GM12878 (cell line): ENCODE data around the gene RNF41. TPM values are rescaled to one million over a fixed set of nuclear protein-coding genes. Genes with fewer than 3 reads are reported as not detected.
A peak's percentile ranks its signal among the peaks of the same experiment; 100 is the strongest.

ENCODE experiments used
- CBX5 ChIP-seq: sonication (generic); IDR thresholded peaks from 2 replicates; pipeline ENCODE4 v1.6.1; 2016; ENCODE audit warnings: low read depth, moderate library complexity, mild to moderate bottlenecking, inconsistent platforms
- CHD4 ChIP-seq: fragments of 200-600 bp; sonication (generic); IDR thresholded peaks from 2 replicates; pipeline ENCODE4 v1.6.1; 2016; ENCODE audit warnings: mild to moderate bottlenecking
- CREB1 ChIP-seq: IDR thresholded peaks from 2 replicates; pipeline ENCODE4 v1.6.1; 2012; ENCODE audit warnings: low read depth, mild to moderate bottlenecking, inconsistent platforms
- EED ChIP-seq: sonication (generic); IDR thresholded peaks from 2 replicates; pipeline ENCODE4 v1.6.1; 2016; ENCODE audit warnings: antibody characterized with exemption, low read depth
- ELK1 ChIP-seq: IDR thresholded peaks from 2 replicates; pipeline ENCODE4 v1.6.1; 2012; ENCODE audit warnings: low read depth, low read length, improper control_type of control experiment
- EZH2 ChIP-seq: IDR thresholded peaks from 2 replicates; pipeline ENCODE4 v1.6.1; 2012; ENCODE audit warnings: low read depth, mild to moderate bottlenecking, control low read depth, inconsistent platforms, low read length, borderline replicate concordance; ENCODE audit not compliant: control insufficient read depth
- MYC ChIP-seq: IDR thresholded peaks from 2 replicates; pipeline ENCODE4 v1.6.1; 2011; ENCODE audit warnings: mild to moderate bottlenecking, low read length, moderate library complexity, inconsistent platforms; ENCODE audit not compliant: insufficient read depth, insufficient replicate concordance, insufficient read length, severe bottlenecking
- PAX8 ChIP-seq: fragments of 450-650 bp; IDR thresholded peaks from 2 replicates; pipeline ENCODE4 v1.6.1; 2017; ENCODE audit warnings: mild to moderate bottlenecking, moderate library complexity
- POLR2AphosphoS2 ChIP-seq: IDR thresholded peaks from 2 replicates; pipeline ENCODE4 v1.6.1; 2011; ENCODE audit warnings: low read depth, mild to moderate bottlenecking, low read length, improper control_type of control experiment, moderate library complexity
- SIN3A ChIP-seq: IDR thresholded peaks from 2 replicates; pipeline ENCODE4 v1.6.1; 2012; ENCODE audit warnings: low read depth, low read length, improper control_type of control experiment
- SMAD1 ChIP-seq: fragments of 450-650 bp; IDR thresholded peaks from 2 replicates; pipeline ENCODE4 v1.6.1; 2018; ENCODE audit warnings: mild to moderate bottlenecking, low read depth; ENCODE audit not compliant: partially characterized antibody
- SMARCA5 ChIP-seq: fragments of 450-650 bp; IDR thresholded peaks from 2 replicates; pipeline ENCODE4 v1.6.1; 2017; ENCODE audit warnings: mild to moderate bottlenecking
- YBX1 ChIP-seq: fragments of 450-650 bp; IDR thresholded peaks from 2 replicates; pipeline ENCODE4 v1.6.1; 2016; ENCODE audit warnings: antibody characterized with exemption
- ZBTB40 ChIP-seq: fragments of 450-650 bp; IDR thresholded peaks from 2 replicates; pipeline ENCODE4 v1.6.1; 2016; ENCODE audit warnings: mild to moderate bottlenecking, moderate library complexity, borderline replicate concordance
- ZNF622 ChIP-seq: fragments of 450-650 bp; IDR thresholded peaks from 2 replicates; pipeline ENCODE4 v1.6.1; 2017; ENCODE audit warnings: mild to moderate bottlenecking, inconsistent platforms
- polyA plus RNA-seq, 11 experiments: library from polyadenylated mRNA; depleted of rRNA in 4 of 11; unstranded in 6 of 11; stranded (reverse) in 5 of 11; fragments of >200 nt; fragmentation: Nextera tagmentation in 4 of 11; fragmentation: Illumina TruSeq in 1 of 11; extraction: Ambion mirVana in 4 of 11; extraction: Trizol in 1 of 11; gene quantifications; 1 replicate in 1 of 11; 2 replicates in 10 of 11; pipeline versions ENCODE4 v1.2.1 to v1.2.3, GENCODE V29; 2011 to 2016; ENCODE audit warnings: inconsistent platforms in 2 of 11, missing spikeins in 2 of 11, low read depth in 1 of 11
- total RNA-seq, 4 experiments: library from RNA; depleted of rRNA in 3 of 4; stranded (reverse); fragments of >200 nt in 3 of 4; fragmentation: Illumina TruSeq in 1 of 4; extraction: Trizol in 1 of 4; gene quantifications; 2 replicates each; pipeline versions ENCODE4 v1.2.1 to v1.2.3, GENCODE V29; 2013 to 2021
- TF ChIP-seq, protein P1 (sequence below): fragments of 450-650 bp; IDR thresholded peaks from 2 replicates; pipeline ENCODE4 v1.6.1; 2017; ENCODE audit warnings: low read depth, mild to moderate bottlenecking, moderate library complexity
- TF ChIP-seq, protein P2 (sequence below): IDR thresholded peaks from 2 replicates; pipeline ENCODE4 v1.6.1; 2012; ENCODE audit warnings: improper control_type of control experiment, low read depth, low read length; ENCODE audit not compliant: insufficient replicate concordance

Gene RNF41
- total and polyA plus RNA-seq, 10 of the 15 experiments (the other 5 are each of a cell fraction or from before 2014, with no cell fraction given) = 11.1 to 47.8 (median 30.6) TPM

DNA sequence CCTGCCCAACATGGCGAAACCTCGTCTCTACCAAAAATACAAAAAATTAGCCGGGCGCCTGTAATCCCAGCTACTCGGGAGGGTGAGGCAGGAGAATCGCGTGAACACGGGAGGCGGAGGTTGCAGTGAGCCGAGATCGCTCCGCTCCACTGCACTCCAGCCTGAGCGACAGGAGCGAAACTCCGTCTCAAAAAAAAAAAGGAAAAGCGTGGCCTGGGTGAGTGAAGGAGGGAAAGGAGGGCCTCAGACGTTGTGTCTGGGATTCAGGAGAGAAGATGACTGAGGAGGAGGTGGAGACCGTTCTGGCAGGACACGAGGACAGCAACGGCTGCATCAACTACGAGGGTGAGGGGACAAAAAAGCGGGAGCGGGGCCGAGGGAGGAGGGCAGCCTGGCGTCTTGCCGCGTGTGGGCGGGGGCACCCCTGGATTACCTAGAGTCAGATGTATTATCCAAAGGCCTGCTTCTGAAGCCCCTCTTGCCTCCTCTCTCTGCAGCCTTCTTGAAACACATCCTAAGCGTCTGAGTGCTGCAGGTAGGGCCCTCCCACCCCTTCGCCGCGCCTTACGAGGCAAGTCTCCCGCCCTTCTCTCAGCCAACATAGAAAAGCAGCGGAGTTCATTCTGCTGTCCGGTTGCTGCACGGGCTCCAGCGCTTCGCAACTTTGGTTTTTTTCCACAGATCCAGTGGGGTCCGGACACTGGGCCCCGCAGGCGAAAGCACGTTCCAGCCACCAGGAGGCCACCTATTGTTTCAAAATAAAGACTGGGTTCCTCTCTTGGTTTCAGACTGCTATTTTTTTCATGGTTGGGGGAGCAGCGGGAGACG, 64.3 kb downstream of the RNF41 start (continued):
- TF ChIP-seq, protein P1, sequence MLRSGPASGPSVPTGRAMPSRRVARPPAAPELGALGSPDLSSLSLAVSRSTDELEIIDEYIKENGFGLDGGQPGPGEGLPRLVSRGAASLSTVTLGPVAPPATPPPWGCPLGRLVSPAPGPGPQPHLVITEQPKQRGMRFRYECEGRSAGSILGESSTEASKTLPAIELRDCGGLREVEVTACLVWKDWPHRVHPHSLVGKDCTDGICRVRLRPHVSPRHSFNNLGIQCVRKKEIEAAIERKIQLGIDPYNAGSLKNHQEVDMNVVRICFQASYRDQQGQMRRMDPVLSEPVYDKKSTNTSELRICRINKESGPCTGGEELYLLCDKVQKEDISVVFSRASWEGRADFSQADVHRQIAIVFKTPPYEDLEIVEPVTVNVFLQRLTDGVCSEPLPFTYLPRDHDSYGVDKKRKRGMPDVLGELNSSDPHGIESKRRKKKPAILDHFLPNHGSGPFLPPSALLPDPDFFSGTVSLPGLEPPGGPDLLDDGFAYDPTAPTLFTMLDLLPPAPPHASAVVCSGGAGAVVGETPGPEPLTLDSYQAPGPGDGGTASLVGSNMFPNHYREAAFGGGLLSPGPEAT = 0 out of 2 replicates have a peak, but pooled peaks have one; percentile 27
- no peak for TF ChIP-seq SMAD1
- no peak for TF ChIP-seq CHD4
- TF ChIP-seq ELK1 = no peak
- no peak for TF ChIP-seq POLR2AphosphoS2
- peak; percentile 29; the same call in 1 of the 2 replicates for TF ChIP-seq SMARCA5
- no peak for TF ChIP-seq PAX8
- TF ChIP-seq SIN3A = 0 out of 2 replicates have a peak, but pooled peaks have one; percentile 21
- peak; percentile 20; the same call in 1 of the 2 replicates for TF ChIP-seq EED
- no peak for TF ChIP-seq EZH2
- TF ChIP-seq ZBTB40 = no peak
- no peak for TF ChIP-seq CREB1
- TF ChIP-seq MYC = no peak
- TF ChIP-seq ZNF622 = no peak
- TF ChIP-seq, protein P2, sequence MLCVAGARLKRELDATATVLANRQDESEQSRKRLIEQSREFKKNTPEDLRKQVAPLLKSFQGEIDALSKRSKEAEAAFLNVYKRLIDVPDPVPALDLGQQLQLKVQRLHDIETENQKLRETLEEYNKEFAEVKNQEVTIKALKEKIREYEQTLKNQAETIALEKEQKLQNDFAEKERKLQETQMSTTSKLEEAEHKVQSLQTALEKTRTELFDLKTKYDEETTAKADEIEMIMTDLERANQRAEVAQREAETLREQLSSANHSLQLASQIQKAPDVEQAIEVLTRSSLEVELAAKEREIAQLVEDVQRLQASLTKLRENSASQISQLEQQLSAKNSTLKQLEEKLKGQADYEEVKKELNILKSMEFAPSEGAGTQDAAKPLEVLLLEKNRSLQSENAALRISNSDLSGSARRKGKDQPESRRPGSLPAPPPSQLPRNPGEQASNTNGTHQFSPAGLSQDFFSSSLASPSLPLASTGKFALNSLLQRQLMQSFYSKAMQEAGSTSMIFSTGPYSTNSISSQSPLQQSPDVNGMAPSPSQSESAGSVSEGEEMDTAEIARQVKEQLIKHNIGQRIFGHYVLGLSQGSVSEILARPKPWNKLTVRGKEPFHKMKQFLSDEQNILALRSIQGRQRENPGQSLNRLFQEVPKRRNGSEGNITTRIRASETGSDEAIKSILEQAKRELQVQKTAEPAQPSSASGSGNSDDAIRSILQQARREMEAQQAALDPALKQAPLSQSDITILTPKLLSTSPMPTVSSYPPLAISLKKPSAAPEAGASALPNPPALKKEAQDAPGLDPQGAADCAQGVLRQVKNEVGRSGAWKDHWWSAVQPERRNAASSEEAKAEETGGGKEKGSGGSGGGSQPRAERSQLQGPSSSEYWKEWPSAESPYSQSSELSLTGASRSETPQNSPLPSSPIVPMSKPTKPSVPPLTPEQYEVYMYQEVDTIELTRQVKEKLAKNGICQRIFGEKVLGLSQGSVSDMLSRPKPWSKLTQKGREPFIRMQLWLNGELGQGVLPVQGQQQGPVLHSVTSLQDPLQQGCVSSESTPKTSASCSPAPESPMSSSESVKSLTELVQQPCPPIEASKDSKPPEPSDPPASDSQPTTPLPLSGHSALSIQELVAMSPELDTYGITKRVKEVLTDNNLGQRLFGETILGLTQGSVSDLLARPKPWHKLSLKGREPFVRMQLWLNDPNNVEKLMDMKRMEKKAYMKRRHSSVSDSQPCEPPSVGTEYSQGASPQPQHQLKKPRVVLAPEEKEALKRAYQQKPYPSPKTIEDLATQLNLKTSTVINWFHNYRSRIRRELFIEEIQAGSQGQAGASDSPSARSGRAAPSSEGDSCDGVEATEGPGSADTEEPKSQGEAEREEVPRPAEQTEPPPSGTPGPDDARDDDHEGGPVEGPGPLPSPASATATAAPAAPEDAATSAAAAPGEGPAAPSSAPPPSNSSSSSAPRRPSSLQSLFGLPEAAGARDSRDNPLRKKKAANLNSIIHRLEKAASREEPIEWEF = no peak
- TF ChIP-seq YBX1 = no peak
- TF ChIP-seq CBX5 = no peak
